HAP-1 (cell line): Measurements from ENCODE around the gene RNF25.

Experiments
- DNase-seq, 2 experiments: peaks; one replicate each; pipeline ENCODE4 v3.0.0-alpha.2; 2016 to 2020; ENCODE audit warnings: low spot score in 2 of 2
- H3K27me3 ChIP-seq: fragments of 250-450 bp; sonication (Bioruptor Pico); 2 replicates; pipeline ENCODE4 v1.5.1; 2020; ENCODE audit warnings: low read depth, mild to moderate bottlenecking, moderate library complexity
- H3K36me3 ChIP-seq: fragments of 250-450 bp; sonication (Bioruptor Pico); replicated peaks from 2 replicates; pipeline ENCODE4 v1.5.1; 2020; ENCODE audit warnings: mild to moderate bottlenecking
- H3K4me1 ChIP-seq: fragments of 250-450 bp; sonication (Bioruptor Pico); 2 replicates; pipeline ENCODE4 v1.5.1; 2020; ENCODE audit warnings: mild to moderate bottlenecking
- H3K4me3 ChIP-seq: fragments of 250-450 bp; sonication (Bioruptor Pico); 2 replicates; pipeline ENCODE4 v1.5.1; 2020; ENCODE audit warnings: mild to moderate bottlenecking, moderate library complexity
- H3K9me3 ChIP-seq: fragments of 250-450 bp; sonication (Bioruptor Pico); 2 replicates; pipeline ENCODE4 v1.5.1; 2020; ENCODE audit warnings: mild to moderate bottlenecking, moderate library complexity
- in situ Hi-C: fragments of 300-500 bp; cut with MboI; formaldehyde crosslinking; loops from 3 replicates; pipeline ENCODE4 v1.14.3; 2020; ENCODE audit warnings: low sequenced_read_pairs, inconsistent platforms, mixed read lengths

RNF25 gene

GRCh38 chr2:218671654-218672566 lies at the start of gene RNF25, which contains the start of gene STK36:
Gene RNF25, minus strand, starts transcription at chr2:218672002. Its CDS starts 32 bp downstream, at chr2:218671970.
Gene STK36, plus strand, starts transcription at chr2:218672086. Its CDS starts 744 bp downstream, at chr2:218672830.
- Histone ChIP-seq H3K27me3 (no peaks in the 10 kb centered on the region), H3K4me3 (peak within 1 kb of the TSS; percentile 94), H3K4me1 (no peaks in the 10 kb centered on the region), H3K36me3 (peaks cover 17% of the 10 kb centered on the region), H3K9me3 (no peaks in the 10 kb centered on the region)
- in situ Hi-C loops = loop anchor here (25.0 kb wide), 1 partner anchor 385 kb away; the partner anchor contains the start of gene TMBIM1
- DNase-seq = peak; percentile 91 to 93

DNA sequence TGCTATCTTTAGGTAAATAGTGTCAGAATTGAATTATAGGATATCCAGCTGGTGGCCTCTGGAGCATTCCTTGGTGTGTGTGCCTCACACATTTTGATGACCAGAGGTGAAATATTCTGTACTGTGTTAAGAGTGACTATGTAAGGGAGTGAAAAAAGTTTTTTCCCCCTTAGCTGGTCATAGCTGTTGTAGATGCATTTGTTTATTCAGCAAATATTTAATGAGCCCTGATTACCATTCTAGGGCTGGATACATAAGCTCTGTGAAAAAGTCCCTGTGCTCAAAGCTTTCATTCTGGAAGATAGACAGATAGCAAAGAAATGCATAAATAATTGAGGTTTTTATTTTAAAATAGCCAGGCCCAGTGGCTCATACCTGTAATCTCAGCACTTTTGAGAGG lies 49.7 kb upstream of the RNF25 start:
- DNase-seq = no peak
- Histone ChIP-seq H3K4me1 (peaks cover 10% of the 10 kb centered on the region), H3K27me3 (no peaks in the 10 kb centered on the region), H3K9me3 (0 out of 2 replicates have a peak, but pooled peaks cover 5% of the 10 kb centered on the region), H3K4me3 (no peak overlapping the region), H3K36me3 (peaks cover 6% of the 10 kb centered on the region)
- in situ Hi-C loops = no loop called here

DNA sequence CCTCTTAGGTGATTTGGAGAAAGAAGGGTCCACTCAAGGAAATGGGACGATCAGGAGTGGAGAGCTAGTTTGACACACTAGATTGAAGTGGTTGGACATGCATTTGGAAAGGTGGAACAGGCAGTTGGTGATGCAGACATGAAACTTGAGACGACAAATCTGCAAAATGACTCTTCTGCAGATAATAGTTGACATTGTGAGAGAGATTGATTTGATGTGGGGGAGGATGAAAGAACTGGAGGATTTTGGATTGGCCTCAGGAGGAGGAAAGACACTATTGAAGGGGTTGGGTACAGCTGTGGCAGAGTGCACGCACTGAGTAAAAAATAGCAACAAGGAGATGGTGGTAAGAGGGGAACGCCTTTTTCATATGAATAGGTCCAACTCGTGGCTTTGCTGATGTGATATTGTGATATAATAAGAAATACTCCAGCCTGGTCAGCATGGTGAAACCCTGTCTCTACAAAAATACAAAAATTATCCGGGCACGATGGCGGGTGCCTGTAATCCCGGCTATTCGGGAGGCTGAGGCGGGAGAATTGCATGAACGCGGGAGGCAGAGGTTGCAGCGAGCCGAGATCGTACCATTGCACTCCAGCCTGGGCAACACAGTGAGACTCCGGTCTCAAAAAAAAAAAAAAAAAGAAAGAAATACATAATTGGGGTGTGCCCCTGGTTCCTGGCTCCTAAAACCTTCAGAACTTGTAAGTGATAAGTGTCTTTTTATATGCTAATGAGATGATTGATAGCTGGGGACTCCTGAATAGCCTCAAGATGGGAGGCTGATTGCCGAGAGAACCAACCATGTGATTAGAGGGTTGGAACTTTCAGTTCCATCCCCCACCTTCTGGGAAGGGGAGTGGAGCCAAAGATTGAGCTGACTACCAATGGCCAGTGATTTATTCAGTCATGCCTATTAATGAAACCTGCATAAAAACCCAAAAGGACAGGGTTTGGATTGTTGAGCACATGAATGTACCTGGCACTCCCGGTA lies 48.5 kb upstream of the RNF25 start:
- DNase-seq = no peak
- Histone ChIP-seq H3K27me3 (no peaks in the 10 kb centered on the region), H3K4me1 (peaks cover 10% of the 10 kb centered on the region), H3K4me3 (no peak overlapping the region), H3K9me3 (no peaks in the 10 kb centered on the region), H3K36me3 (peaks cover 16% of the 10 kb centered on the region)
- in situ Hi-C loops = no loop called here

GRCh38 chr2:218719457-218719856 lies 47.7 kb upstream of the RNF25 start:
- peaks cover 21% of the 10 kb centered on the region for H3K36me3 ChIP-seq
- no peak overlapping the region for H3K4me3 ChIP-seq
- H3K27me3 ChIP-seq = no peaks in the 10 kb centered on the region
- in situ Hi-C loops = no loop called here
- no peak for DNase-seq
- peaks cover 10% of the 10 kb centered on the region for H3K4me1 ChIP-seq
- H3K9me3 ChIP-seq = no peaks in the 10 kb centered on the region

DNA sequence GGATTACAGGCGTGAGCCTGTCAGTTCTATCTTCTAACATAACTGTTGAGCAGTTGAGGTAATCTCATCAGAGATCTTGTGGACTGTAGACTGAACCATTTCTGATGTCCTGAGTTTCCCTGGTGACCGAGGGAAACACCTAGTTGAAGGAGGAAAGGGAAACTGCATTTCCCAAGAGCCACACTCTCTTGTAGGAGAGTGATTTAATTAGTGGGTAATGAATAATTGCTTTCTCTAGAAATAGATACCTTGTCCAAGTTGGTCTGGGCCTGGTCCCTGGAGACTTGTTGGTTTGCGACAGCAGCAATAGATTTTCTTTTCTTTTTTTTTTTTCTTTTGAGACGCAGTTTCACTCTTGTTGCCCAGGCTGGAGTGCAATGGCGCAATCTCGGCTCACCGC lies 46.3 kb upstream of the RNF25 start:
- no peak for DNase-seq
- Histone ChIP-seq H3K4me1 (peaks cover 10% of the 10 kb centered on the region), H3K27me3 (no peaks in the 10 kb centered on the region), H3K4me3 (no peak overlapping the region), H3K36me3 (peaks cover 22% of the 10 kb centered on the region), H3K9me3 (no peaks in the 10 kb centered on the region)
- in situ Hi-C loops = no loop called here

DNA sequence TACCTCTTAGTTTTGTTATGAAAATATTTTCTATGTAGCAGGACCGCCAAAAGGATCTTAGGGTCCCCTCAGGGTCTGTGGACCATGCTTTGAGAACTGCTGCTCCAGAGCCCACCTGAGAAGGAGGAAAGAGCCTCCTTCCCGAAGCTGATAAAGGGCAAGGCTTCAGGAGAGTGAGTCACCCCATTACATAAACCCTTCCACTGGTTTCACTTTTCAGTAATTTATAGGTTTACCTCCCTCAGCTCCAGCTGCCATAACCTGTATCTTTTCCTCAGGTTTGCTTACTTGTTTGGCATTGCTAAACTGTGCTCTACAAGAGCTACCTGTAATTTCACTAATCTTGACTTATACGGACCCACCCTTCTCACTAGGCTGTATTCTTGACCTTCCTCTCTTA lies 45.5 kb upstream of the RNF25 start:
- Histone ChIP-seq H3K4me1 (peaks cover 11% of the 10 kb centered on the region), H3K27me3 (no peaks in the 10 kb centered on the region), H3K36me3 (peaks cover 22% of the 10 kb centered on the region), H3K9me3 (no peaks in the 10 kb centered on the region), H3K4me3 (no peak overlapping the region)
- in situ Hi-C loops = no loop called here
- no peak for DNase-seq

GRCh38 chr2:218716070-218716469 lies 44.3 kb upstream of the RNF25 start:
- in situ Hi-C loops = no loop called here
- Histone ChIP-seq H3K4me1 (peaks cover 15% of the 10 kb centered on the region), H3K9me3 (no peaks in the 10 kb centered on the region), H3K4me3 (no peak overlapping the region), H3K36me3 (peaks cover 22% of the 10 kb centered on the region), H3K27me3 (no peaks in the 10 kb centered on the region)
- no peak for DNase-seq

DNA sequence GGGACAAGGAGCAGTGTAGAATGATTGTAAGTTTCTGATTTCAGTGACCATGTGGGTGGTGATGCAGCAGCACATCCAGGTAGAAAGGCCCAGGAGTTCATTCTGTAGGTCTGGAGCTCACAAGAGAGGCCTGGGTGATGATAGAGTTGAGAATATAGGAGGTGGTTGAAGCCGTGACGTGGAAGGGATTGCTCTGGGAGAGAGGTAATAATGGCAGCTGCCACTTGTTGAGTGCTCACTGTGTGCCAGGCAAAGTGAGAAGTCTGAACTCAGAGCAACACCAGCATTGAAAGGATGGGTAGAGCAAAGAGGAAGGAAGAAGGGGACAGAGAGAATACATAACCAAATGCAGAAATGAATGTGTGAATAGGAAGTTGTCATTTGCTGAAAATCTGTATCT lies 42.1 kb upstream of the RNF25 start:
- Histone ChIP-seq H3K4me1 (peaks cover 8% of the 10 kb centered on the region), H3K9me3 (no peaks in the 10 kb centered on the region), H3K4me3 (no peak overlapping the region), H3K27me3 (no peaks in the 10 kb centered on the region), H3K36me3 (peaks cover 22% of the 10 kb centered on the region)
- in situ Hi-C loops = no loop called here
- DNase-seq = no peak

DNA sequence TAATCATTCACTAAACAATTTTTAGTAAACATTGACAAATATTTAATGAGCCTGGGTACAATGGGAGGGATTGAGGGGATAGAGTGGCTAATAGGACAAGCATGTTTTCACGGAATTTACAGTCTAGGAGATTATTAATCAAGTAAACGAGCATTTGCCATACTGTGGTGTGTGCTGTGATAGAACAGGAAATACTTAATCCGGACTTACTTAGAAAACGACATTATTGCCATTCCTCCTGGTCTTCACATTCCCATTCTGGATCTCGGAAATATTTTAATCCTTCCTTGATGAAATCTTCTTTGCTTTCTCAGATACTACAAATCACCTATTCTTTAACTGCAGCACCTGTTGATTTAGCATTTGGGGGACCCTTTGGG lies 39.7 kb upstream of the RNF25 start:
- in situ Hi-C loops = no loop called here
- Histone ChIP-seq H3K36me3 (peaks cover 19% of the 10 kb centered on the region), H3K9me3 (no peaks in the 10 kb centered on the region), H3K27me3 (no peaks in the 10 kb centered on the region), H3K4me1 (peaks cover 8% of the 10 kb centered on the region), H3K4me3 (peak overlapping the region; percentile 88)
- DNase-seq = no peak

DNA sequence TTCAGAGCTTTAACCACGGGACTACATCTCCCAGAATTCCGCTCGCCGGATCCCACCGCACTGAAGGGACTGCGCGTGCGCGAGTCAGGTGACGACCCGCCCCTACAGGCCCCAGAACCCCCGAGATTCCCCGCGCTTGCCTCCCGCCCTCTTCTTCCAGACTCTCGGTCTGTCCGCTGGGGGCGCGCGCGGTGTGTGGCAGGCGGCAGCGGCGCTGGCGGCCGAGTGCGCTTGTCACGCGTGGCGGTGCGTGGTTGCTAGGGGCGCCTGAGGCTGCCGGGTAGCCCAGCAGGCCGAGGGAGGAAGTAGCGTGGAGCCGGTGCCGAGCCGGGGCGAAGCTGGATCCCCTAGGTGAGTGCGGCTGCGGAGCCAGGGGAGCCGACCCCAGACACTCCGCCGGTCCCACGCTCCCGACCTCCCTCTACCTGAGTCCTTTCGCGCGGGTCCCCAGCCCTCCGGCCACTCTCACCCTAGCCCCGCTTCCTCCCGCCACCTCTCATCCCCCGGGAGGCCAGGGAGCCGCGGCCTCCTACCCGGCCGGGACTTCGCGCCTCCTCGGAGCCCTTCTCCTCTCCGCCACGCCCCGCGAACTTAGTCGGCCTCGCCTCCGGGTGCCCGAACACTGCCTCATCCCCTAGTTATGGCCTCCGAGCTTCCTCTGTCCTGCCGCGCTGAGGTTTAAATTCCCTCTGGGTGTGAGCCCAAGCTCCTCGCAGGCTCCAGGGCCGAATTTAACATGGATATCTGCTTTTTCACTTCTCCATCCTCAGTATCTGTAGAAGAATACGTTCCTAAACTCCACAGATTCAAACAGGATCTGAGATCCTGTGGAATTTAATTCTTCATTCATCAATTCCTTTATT lies 39.1 kb upstream of the RNF25 start, which contains the start of gene TTLL4:
Gene TTLL4 (plus strand): TSS at position 149 of the 863 bp plus-strand sequence. CDS start 26,842 bp downstream, outside the sequence.
- Histone ChIP-seq H3K27me3 (no peaks in the 10 kb centered on the region), H3K4me3 (peak within 1 kb of the TSS; percentile 88), H3K4me1 (peaks cover 8% of the 10 kb centered on the region), H3K36me3 (peaks cover 14% of the 10 kb centered on the region), H3K9me3 (no peaks in the 10 kb centered on the region)
- in situ Hi-C loops = no loop called here
- DNase-seq = peak; percentile 94 to 98

GRCh38 chr2:218710334-218710686 lies 38.5 kb upstream of the RNF25 start:
- Histone ChIP-seq H3K4me1 (peaks cover 8% of the 10 kb centered on the region), H3K4me3 (peak overlapping the region; percentile 88), H3K27me3 (no peaks in the 10 kb centered on the region), H3K9me3 (no peaks in the 10 kb centered on the region), H3K36me3 (peaks cover 8% of the 10 kb centered on the region)
- in situ Hi-C loops = no loop called here
- no peak for DNase-seq

GRCh38 chr2:218709908-218710307 lies 38.1 kb upstream of the RNF25 start:
- H3K27me3 ChIP-seq = no peaks in the 10 kb centered on the region
- peaks cover 8% of the 10 kb centered on the region for H3K4me1 ChIP-seq
- no peak overlapping the region for H3K4me3 ChIP-seq
- in situ Hi-C loops = no loop called here
- H3K9me3 ChIP-seq = no peaks in the 10 kb centered on the region
- peaks cover 4% of the 10 kb centered on the region; the same call in 1 of the 2 replicates for H3K36me3 ChIP-seq
- no peak for DNase-seq

- H3K4me1 ChIP-seq = peaks cover 8% of the 10 kb centered on the region
- H3K27me3 ChIP-seq = no peaks in the 10 kb centered on the region
- in situ Hi-C loops = no loop called here
- no peak for DNase-seq
- no peak overlapping the region for H3K4me3 ChIP-seq
- no peaks in the 10 kb centered on the region for H3K9me3 ChIP-seq
- no peaks in the 10 kb centered on the region for H3K36me3 ChIP-seq
Measured at GRCh38 chr2:218708086-218708485, 36.3 kb upstream of the RNF25 start.
